NCI-H1105 treated with DMSO at 0.1 percent for 48 hours (cell line): ENCODE results near the gene TMEM63C.
"Not testable (repeated sequence)": the region's sequence is repeated elsewhere in the genome, so short reads cannot be mapped to it uniquely, and the experiment has no call there.

Experiments
- DNase-seq: peaks from one replicate; lab custom pipeline; 2025; lab: John Stamatoyannopoulos, UW

TMEM63C gene

DNA sequence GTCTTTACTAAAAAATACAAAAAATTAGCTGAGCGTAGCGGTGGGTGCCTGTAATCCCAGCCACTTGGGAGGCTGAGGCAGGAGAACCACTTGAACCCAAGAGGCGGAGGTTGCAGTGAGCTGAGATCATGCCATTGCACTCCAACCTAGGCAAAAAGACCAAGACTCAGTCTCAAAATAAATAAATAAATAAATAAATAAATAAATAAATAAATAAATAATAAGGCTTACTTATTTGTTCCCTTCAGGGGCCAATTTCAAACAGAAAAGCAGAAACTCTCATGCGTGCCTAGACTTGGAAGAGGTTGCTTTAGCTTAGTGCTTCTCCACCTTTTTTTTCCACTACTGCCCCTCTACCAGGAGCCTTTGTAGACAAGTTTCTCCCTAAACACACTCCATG lies 99.3 kb downstream of the TMEM63C start:
- not testable (repeated sequence) for DNase-seq

- no peak for DNase-seq
These were observed 100.3 kb downstream of the TMEM63C start for GRCh38 chr14:77281852-77282410.

- DNase-seq, result no peak
These were observed 102.5 kb downstream of the TMEM63C start for GRCh38 chr14:77284066-77284465.

DNA sequence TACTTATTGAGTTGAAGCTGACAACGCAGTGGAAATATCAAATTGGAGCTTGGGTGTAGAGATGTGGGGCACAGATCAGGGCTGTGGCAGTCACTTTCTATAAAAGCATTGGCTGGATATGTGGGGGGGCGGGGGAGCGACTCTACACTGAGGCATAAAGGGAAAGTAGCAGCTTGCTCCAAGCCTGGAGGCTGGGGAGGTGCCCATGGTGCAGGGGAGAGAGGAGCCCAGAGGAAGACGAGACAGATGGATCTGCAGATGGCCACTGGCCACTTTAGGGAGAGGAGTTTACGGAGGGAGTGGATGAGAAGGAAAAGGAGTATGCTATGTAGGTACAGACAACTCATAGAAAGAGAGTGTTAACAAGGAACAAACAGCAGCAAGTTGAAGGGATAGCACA lies 102.9 kb downstream of the TMEM63C start:
- no peak for DNase-seq

- DNase-seq, result no peak
These were observed 105.0 kb downstream of the TMEM63C start for GRCh38 chr14:77286576-77286975.

DNA sequence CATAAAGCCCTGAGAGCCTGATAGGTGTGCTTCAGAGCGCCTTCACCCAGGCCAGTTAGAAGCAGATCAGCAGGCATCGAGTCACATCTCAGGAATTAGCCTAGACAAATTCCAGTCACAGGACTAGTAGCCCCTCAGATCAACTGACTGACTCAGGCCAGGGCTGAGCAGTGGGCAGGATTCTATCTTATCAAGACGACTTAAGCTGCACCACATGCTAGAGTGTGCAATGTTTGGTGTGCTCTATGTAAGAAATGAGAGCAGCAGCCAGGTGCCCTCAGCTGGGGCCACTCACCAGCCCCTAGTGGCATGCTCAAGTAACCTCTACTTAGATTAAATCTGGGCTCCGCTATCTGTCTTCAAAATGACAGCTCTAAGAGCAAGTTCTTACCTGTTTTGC lies 109.1 kb downstream of the TMEM63C start:
- no peak for DNase-seq

- DNase-seq, result no peak
These were observed 114.6 kb downstream of the TMEM63C start for GRCh38 chr14:77296155-77296554.

GRCh38 chr14:77296906-77297305 lies 115.3 kb downstream of the TMEM63C start:
- DNase-seq, result no peak

DNA sequence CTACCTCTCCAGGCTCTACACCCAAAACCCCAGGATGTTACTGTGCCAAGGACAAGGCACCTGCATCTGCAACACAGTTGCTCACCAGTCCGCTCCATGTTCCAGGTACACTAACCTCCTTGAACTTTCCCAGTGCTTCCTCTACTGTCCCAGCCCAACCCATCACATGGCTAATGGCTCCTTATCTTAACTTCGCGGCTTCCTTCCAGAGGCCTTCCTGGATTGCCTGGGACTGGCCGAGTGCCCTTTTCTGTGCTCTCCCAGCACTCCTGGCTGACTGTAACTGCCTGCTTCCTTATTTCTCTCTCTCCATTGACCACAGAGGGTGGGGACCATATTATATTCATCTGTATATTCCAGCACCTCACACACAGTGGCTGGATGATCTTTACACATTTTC lies 118.2 kb downstream of the TMEM63C start:
- DNase-seq, result no peak

DNA sequence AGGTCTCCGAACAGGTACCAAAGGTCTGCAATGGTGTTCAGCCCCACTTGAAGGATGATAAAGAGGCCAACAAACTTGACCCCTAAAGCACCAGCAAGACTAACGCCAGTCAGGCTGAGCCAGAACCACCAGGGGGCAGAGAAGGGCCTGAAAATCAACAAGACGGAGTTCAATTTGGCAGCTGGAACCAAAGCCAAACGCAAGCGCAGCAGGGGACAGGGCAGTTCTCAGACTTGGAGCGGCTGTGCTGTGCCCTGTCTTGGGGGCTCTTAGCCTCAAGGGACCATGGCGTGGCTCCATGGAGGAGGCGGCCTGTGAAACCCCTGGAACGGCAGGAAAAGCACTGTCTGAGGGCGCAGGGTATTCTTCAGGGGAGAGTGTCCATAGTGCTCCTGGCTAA lies 119.5 kb downstream of the TMEM63C start:
- peak; percentile 45 for DNase-seq

DNA sequence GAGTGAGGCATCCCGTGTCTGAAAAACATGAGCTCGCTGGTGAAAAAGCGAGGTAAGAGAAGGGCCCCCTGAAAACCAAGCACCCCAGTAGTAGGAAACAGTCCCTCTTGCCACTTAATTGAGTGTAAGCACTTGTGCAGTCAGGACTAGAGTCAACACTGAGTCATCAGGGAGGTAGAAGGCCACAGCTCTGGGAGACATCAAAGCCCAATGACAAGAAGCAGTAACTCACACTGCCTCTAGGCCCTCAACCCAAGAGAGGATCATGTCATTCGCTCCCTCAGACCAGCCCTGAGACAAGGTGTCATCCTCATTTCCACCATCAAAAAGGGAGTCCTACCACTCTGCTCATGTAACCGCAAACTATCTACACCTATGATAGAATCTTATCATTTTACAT lies 121.3 kb downstream of the TMEM63C start:
- DNase-seq, result no peak

DNA sequence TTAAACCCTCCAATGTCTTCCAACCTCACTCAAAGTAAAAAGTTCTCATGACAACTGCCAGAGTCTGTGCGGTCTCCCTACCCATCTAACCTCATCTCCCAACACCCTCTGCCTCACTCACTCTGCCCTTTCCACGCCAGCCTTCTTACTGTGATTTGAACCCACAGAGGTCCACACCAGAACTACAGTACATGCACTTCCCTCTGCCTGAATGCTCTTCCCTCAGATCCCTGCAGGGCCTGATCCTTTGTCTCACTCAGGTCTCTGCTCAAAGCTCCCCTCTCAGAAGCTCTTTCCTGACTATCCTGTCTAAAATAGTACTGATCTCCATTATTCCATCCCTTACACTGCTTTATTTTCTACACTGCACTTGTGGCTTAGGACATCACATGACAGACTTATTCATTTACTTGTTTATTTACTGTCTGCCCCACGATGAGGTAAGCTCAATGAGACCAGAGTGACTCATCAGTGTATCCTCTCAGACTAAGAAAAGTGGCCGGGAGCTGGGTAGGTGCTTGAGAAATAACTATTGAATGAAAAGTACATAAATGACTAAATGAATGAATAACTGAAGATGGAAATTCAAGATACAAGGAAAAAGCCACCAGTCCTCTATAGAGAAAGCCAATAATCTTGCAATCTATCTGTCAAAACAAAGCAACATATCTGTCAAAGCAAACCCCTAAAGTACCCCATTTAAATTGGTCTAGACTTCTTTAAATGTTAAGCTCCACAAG lies 122.0 kb downstream of the TMEM63C start:
- DNase-seq, result no peak

GRCh38 chr14:77305696-77306095 lies 124.1 kb downstream of the TMEM63C start:
- DNase-seq, result no peak

DNA sequence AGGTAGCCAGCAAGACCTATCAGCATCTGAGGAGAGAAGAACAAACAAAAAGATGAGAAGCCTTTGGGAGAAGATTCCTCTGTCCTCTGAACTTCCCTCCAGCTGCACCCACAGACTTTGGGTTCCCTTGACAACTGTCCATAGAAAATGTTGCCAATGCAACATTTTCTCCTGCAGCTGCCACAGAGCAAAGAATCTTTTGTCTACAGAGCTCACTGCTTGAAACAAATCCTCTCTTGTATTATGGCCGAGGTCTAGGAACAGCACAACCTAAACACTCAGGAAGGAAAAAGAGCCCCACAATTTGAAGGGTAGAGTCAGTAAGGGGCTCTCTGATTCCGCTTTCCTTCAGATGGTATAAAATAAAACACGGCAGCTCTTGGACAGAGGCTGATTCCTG lies 124.8 kb downstream of the TMEM63C start:
- no peak for DNase-seq

DNA sequence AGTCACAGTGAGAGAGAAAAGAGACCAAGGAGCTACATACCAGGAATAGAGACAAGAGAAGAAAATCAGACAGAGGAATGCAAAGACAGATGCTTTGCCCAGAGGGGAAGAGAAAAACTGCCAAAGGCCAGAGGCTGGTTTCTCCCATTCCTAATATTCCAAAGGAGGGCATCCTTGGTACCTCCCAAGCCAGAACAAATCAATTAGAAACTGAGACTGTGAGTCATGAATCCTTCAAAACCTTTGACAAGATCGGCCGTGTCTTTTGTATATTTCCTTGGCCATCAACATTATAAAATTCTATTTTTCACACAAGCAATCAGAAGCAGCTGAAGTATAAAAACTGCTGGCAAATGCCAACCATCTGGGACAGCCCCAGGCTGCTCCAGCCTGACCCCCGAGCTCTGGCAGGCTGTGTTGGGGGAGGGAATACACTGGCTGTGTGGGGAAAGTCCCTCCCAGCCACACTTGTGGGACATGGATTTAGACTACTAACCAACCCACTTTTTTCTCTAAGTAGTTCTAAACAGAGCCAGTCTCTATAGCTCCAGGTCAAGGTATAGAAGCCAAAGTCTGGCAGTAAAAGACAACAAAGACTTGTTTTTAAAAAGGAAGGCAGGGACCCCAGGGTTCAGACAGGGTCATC lies 125.4 kb downstream of the TMEM63C start:
- DNase-seq, result no peak
